AG09319 (cell line): ENCODE data around the gene PC.

Source experiments
- DNase-seq: peaks from one replicate; pipeline ENCODE4 v3.0.0-alpha.2; 2010; ENCODE audit warnings: low read depth; ENCODE audit errors: extremely low read depth
- TF ChIP-seq, protein P1 (sequence below): IDR thresholded peaks from 2 replicates; pipeline ENCODE4 v1.5.1; 2011; ENCODE audit warnings: low read depth, mild to moderate bottlenecking, inconsistent platforms, low read length, moderate library complexity

PC gene

DNA sequence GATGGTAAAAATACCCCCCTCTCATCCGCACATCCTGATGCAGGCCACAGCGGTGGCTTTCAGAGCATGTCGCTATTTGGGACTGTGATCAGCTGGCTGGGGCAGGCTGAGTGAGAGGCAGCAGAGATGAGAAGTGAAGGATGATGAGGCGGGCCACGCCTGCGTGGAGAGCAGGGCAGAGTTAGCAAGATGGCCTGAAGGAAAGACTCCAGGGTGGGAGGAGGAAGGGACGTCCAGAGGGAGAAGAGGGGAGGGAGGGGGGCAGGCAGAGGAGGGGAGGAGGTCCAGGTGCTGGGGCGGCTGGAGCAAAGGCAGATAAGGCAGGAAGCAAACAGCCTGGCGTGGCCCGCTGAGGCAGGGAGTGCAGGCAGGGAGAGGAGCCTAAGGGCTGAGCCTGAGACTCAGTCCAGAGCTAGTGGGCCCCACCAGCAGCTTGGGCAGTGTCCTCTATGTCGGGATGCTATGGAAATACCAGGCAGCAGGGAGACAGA is 72.2 kb downstream of the PC start:
- TF ChIP-seq, protein P1, sequence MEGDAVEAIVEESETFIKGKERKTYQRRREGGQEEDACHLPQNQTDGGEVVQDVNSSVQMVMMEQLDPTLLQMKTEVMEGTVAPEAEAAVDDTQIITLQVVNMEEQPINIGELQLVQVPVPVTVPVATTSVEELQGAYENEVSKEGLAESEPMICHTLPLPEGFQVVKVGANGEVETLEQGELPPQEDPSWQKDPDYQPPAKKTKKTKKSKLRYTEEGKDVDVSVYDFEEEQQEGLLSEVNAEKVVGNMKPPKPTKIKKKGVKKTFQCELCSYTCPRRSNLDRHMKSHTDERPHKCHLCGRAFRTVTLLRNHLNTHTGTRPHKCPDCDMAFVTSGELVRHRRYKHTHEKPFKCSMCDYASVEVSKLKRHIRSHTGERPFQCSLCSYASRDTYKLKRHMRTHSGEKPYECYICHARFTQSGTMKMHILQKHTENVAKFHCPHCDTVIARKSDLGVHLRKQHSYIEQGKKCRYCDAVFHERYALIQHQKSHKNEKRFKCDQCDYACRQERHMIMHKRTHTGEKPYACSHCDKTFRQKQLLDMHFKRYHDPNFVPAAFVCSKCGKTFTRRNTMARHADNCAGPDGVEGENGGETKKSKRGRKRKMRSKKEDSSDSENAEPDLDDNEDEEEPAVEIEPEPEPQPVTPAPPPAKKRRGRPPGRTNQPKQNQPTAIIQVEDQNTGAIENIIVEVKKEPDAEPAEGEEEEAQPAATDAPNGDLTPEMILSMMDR, result no peak
- no peak for DNase-seq

DNA sequence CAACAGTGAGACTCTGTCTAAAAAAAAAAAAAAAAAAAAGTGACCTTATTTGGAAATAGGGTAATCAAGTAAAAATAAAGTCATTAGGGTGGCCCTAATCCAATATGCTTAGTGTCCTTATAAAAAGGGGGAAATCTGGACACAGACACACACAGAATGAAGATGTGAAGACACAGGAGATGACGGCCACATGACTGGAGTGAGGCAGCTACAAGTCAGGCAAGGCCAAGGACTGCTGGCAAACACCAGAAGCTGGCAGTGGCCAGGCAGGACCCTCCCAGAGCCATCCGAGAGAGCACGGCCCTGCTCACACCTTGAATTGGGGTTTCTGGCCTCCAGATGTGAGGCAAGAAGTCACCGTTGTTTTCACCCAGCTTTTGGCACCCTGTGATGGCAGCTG is 72.7 kb downstream of the PC start:
- DNase-seq, result no peak
- TF ChIP-seq, protein P1, result no peak

DNA sequence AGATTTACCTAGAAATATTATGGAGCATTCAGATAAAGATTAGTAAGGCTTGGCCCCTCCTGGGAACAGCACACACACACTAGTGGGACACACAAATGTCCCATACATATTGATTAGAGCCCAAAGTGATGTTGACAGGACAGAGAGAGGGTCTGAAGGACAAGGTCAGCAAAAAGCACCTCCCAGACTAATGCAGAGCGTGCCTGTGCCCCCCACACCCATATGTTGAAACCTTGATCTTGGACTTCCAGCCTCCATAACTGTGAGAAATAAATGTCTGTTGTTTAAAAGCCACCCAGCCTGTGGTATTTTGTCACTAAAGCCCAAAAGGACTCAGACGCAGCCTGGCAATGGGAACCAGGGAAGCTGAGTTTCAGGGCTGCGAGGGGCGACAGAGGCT is 73.7 kb downstream of the PC start:
- TF ChIP-seq, protein P1, result no peak

DNA sequence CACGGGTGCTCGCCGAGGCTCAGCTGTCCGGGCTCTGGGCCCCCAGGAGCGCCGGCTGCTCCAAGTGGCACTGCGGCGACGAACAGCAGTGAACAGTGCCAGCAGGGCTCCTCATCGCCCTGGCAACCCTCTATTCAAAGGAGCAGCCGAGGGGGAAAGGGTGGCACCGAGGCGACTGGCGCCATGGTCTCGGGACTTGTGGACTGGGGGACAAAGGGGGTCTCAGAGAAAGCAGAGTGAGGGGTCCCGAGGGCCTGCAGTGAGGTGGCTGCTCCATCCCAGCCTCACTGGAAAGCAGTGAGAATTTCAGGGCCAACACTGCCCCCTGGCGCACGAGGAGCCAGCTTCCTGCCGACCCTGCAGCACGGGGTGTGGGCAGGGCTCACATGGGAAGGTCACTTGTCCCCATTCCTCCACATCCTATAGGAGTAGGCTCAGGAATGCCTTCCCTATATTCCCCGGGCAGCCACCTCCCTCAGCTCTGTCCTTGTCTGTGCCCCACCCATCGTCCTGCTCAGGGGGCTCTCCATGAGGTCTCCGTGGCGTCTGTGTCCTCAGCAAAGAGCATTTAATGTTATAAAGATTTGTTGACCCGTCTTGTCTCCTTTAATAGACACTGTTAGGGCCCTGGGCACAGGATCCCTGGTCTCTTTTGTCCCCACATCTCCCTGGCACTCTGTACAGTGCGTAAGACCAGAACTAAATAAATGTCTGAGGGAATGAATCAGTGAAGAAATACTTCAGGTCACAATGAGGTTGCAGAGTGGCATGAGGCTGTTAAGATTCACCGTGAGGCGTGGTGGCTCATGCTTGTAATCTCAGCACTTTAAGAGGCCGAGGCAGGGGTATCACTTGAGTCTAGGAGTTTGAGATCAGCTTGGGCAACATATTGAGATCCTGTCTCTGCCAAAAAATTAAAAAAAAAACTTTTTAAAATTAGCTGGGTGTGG is 74.9 kb downstream of the PC start:
- DNase-seq, result no peak
- TF ChIP-seq, protein P1, result peak; percentile 61

More for the DNA sequence above, 73.7 kb downstream of the PC start:
- DNase-seq, result no peak

DNA sequence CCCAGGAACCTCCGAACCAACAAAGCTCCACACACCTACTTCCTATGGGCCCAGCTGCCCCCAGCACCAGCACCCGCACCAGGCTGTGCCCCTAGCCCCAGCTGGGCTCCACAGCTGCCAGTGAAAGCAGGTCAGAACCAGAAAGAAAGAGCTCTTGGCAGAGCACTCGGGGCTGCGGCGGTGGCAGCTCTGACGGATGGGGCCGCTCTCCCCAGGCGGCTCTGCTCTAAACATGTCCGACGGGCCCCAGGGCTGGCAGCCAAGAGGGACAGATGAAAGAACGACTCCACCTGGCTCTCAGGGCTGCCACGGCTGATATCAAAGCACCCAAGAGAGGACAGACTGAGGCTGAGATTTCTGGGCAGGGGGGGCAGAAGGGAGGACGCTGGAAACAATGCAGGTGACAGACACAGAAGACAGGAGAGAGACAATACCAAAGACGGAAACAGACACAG is 75.6 kb downstream of the PC start:
- DNase-seq, result no peak
- TF ChIP-seq, protein P1, result no peak

DNA sequence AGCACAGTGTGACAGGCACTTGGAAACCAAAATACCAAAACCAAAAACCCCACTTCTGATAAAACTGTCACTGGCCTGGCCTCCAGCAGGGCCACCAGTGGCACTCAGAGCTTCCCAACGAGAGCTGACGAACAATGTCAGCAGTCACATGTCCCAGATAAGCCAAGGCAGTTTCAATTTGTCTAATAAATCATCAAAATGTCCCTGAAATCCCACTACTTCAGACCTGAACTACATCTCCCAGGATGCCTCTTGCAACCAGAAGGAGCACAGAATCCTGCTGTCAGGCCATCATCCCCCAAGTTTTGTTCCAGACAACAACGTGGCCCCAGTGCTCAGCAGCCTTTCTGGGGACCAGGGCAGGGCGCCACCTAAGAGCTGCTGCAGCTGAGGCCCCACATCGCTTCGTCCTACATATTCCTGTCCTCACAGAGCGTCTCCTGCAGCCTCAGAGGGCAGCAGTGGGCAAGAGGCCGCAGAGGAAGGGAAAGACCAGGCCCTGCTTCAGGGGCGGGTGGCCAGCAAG is 76.2 kb downstream of the PC start:
- no peak for DNase-seq
- TF ChIP-seq, protein P1, result no peak

DNA sequence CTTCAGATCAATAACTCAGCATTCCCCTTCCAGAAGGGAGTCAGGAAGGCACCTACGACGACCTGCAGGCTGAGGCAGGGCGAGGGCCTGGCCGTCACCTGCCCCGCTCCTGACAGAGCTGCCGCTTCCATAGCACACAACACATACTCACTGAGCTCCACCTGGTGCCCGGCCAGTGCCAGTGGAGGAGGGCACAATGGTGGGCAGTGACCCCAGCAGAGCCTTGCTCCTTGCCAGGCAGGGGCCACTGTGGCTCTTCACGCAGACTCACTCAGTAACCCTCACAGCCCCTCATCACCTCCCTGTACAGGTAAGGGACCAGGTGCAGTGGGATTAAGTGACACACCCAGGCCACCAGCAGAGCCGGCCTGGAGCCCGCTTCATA is 76.7 kb downstream of the PC start:
- TF ChIP-seq, protein P1, result no peak
- DNase-seq, result no peak
